K562 (cell line): ENCODE results near the gene SCG2. TPM values are rescaled to one million over a fixed set of nuclear protein-coding genes. Genes with fewer than 3 reads are reported as not detected.

Experiments
- ATAC-seq: fragments of 200-7000 bp; cut with Tn5 transposase; 3 replicates; pipeline ENCODE4 v1.9.1; 2020; ENCODE audit warnings: moderate library complexity
- BruUV-seq: library from RNA; stranded (reverse); fragments of 400-500 nt; replicated peaks from 2 replicates; lab custom pipeline; 2021; lab: Mats Ljungman, UMichigan
- CTCF ChIA-PET: fragments of 300-600 bp; formaldehyde crosslinking; extraction: SDS; loops from one replicate; lab custom pipeline; 2021; ENCODE audit warnings: low intra/inter-chr PET ratio; lab: Yijun Ruan, JAX
- POLR2A ChIA-PET: fragments of 300-600, 350-650 bp; sonication (Branson Sonifier 250); formaldehyde crosslinking; extraction: SDS; loops from one replicate; lab custom pipeline; 2021; ENCODE audit warnings: antibody characterized with exemption, inconsistent platforms; lab: Yijun Ruan, JAX
- DNase-seq, 4 experiments: peaks; one replicate each; pipeline versions ENCODE4 v3.0.0 to v3.0.0-alpha.2; 2011 to 2018; ENCODE audit warnings: low spot score in 3 of 4, mixed read lengths in 3 of 4; ENCODE audit errors: extremely low read depth in 1 of 4
- FAIRE-seq: peaks from 2 replicates; lab custom pipeline; 2011; peaks lifted over from hg19 to GRCh38; lab: Jason Lieb, UNC
- H2AFZ ChIP-seq: 2 replicates; pipeline ENCODE4 v1.6.0; 2011; ENCODE audit warnings: low read depth, low read length, control low read depth, inconsistent platforms
- H3K27ac ChIP-seq: fragments of 200-600 bp; 3 replicates; pipeline ENCODE4 v1.8.0; 2011; ENCODE audit warnings: low read depth, mild to moderate bottlenecking, control low read depth, inconsistent platforms, low read length, moderate library complexity, mixed read lengths; ENCODE audit errors: extremely low read depth
- H3K27me3 ChIP-seq, 2 experiments: fragments of 300-600 bp in 1 of 2; 2 replicates in 1 of 2; 3 replicates in 1 of 2; pipeline versions ENCODE4 v1.6.0 to v1.8.0; 2011; ENCODE audit warnings: inconsistent platforms in 2 of 2, low read length in 2 of 2, mild to moderate bottlenecking in 1 of 2, mixed read lengths in 1 of 2, moderate library complexity in 1 of 2; ENCODE audit not compliant: control insufficient read depth in 2 of 2, insufficient read depth in 2 of 2
- H3K36me3 ChIP-seq: fragments of 300-600 bp; 3 replicates; pipeline ENCODE4 v1.8.0; 2011; ENCODE audit warnings: mild to moderate bottlenecking, low read length, inconsistent platforms; ENCODE audit not compliant: control insufficient read depth, insufficient read depth
- H3K4me1 ChIP-seq, 2 experiments: fragments of 200-600 bp in 1 of 2; replicated peaks in 1 of 2; 2 replicates in 1 of 2; 3 replicates in 1 of 2; pipeline versions ENCODE4 v1.5.1 to v1.8.0; 2011; ENCODE audit warnings: inconsistent platforms in 2 of 2, low read length in 2 of 2, mild to moderate bottlenecking in 1 of 2, mixed read lengths in 1 of 2, moderate library complexity in 1 of 2; ENCODE audit not compliant: control insufficient read depth in 2 of 2, insufficient read depth in 2 of 2
- H3K4me2 ChIP-seq: 2 replicates; pipeline ENCODE4 v1.6.1; 2011; ENCODE audit warnings: low read length, control low read depth, inconsistent platforms, mixed read lengths; ENCODE audit not compliant: insufficient read depth
- H3K4me3 ChIP-seq: fragments of 200-600 bp; sonication (generic), shearing (Covaris generic); 2 replicates; pipeline ENCODE4 v1.5.1; 2016; ENCODE audit warnings: control low read depth, inconsistent platforms
- H3K79me2 ChIP-seq: fragments of 200-600 bp; 3 replicates; pipeline ENCODE4 v1.8.0; 2011; ENCODE audit warnings: low read length, inconsistent platforms; ENCODE audit not compliant: control insufficient read depth, insufficient read depth
- H3K9ac ChIP-seq, 2 experiments: 2 replicates each; pipeline versions ENCODE4 v1.6.0 to v1.6.1; 2011; ENCODE audit warnings: low read depth in 2 of 2, low read length in 2 of 2, control low read depth in 1 of 2, inconsistent platforms in 1 of 2, mild to moderate bottlenecking in 1 of 2, mixed read lengths in 1 of 2; ENCODE audit not compliant: insufficient read depth in 1 of 2
- H3K9me1 ChIP-seq: one replicate; pipeline ENCODE4 v1.6.0; 2011; ENCODE audit warnings: inconsistent platforms, mild to moderate bottlenecking, low read length, moderate library complexity; ENCODE audit not compliant: control insufficient read depth, insufficient read depth
- H3K9me3 ChIP-seq: replicated peaks from 2 replicates; pipeline ENCODE4 v1.5.1; 2011; ENCODE audit warnings: low read depth, low read length, inconsistent platforms; ENCODE audit not compliant: control insufficient read depth, insufficient read depth
- H4K20me1 ChIP-seq: replicated peaks from 2 replicates; pipeline ENCODE4 v1.6.1; 2011; ENCODE audit warnings: low read length, inconsistent platforms, mixed read lengths; ENCODE audit not compliant: control insufficient read depth, insufficient read depth
- E2F3 ChIP-seq: fragments of 250-450 bp; sonication (Bioruptor Pico); IDR thresholded peaks from 2 replicates; pipeline ENCODE4 v1.4.0; 2020; ENCODE audit warnings: mild to moderate bottlenecking
- HDAC2 ChIP-seq: fragments of 450-650 bp; IDR thresholded peaks from 2 replicates; pipeline ENCODE4 v1.6.1; 2016; ENCODE audit warnings: mild to moderate bottlenecking
- NELFE ChIP-seq: IDR thresholded peaks from 2 replicates; pipeline ENCODE4 v1.6.1; 2011; ENCODE audit warnings: mild to moderate bottlenecking; ENCODE audit not compliant: insufficient read depth, insufficient read length
- PCBP2 ChIP-seq: fragments of 200-400 bp; formaldehyde crosslinking; IDR thresholded peaks from 2 replicates; pipeline ENCODE4 v1.6.1; 2018; ENCODE audit warnings: low read length, low read depth, mild to moderate bottlenecking, moderate library complexity; ENCODE audit not compliant: poor library complexity, severe bottlenecking
- PURB ChIP-seq: sonication (generic); formaldehyde crosslinking; IDR thresholded peaks from 2 replicates; pipeline ENCODE4 v1.9.0; 2021; ENCODE audit warnings: low read depth, mild to moderate bottlenecking, missing genetic modification reagents
- XRCC3 ChIP-seq: fragments of 450-650 bp; IDR thresholded peaks from 2 replicates; pipeline ENCODE4 v1.6.1; 2017; ENCODE audit warnings: mild to moderate bottlenecking, moderate library complexity
- WGBS: fragments of 100-300 bp; shearing (Covaris generic); methylation state at CpG from one replicate; pipeline ENCODE4 v1.1.6; 2016; ENCODE audit warnings: low coverage, mixed read lengths; ENCODE audit not compliant: insufficient coverage; ENCODE audit errors: missing lambda C conversion rate; 5-methylcytosine and 5-hydroxymethylcytosine counted together
- in situ Hi-C: fragments of 300-500 bp; cut with MboI; formaldehyde crosslinking; loops from 4 replicates; pipeline ENCODE4 v1.15.0; 2018; ENCODE audit warnings: inconsistent platforms, mixed read lengths
- intact Hi-C: fragments of 100-400 bp; cut with micrococcal nuclease; formaldehyde crosslinking; loops from 2 replicates; pipeline ENCODE4 v1.14.2; 2022
- polyA plus RNA-seq, 8 experiments: library from polyadenylated mRNA; depleted of rRNA in 4 of 8; stranded (reverse) in 5 of 8; unstranded in 3 of 8; fragments of >200 nt; fragmentation: Nextera tagmentation in 2 of 8; fragmentation: Illumina TruSeq in 1 of 8; extraction: Ambion mirVana in 2 of 8; extraction: Trizol in 1 of 8; gene quantifications; 2 replicates each; pipeline versions ENCODE4 v1.2.1 to v1.2.3, GENCODE V29; 2011 to 2014; ENCODE audit warnings: inconsistent platforms in 1 of 8, missing spikeins in 1 of 8
- total RNA-seq, 7 experiments: library from RNA; depleted of rRNA in 6 of 7; stranded (reverse); fragments of >200 nt in 6 of 7; fragmentation: Illumina TruSeq in 2 of 7; extraction: Trizol in 2 of 7; gene quantifications; 2 replicates each; pipeline versions ENCODE4 v1.2.1 to v1.2.3, GENCODE V29; 2011 to 2021; ENCODE audit warnings: low replicate concordance in 1 of 7
- TF ChIP-seq, protein P1 (sequence below): fragments of 450-650 bp; IDR thresholded peaks from 2 replicates; pipeline ENCODE4 v1.6.1; 2017; ENCODE audit warnings: antibody characterized with exemption

Gene SCG2
- total and polyA plus RNA-seq, 9 of the 15 experiments (the other 6 are each of a cell fraction or from before 2014, with no cell fraction given) = 0.07 to 1.6 (median 1.1) TPM

DNA sequence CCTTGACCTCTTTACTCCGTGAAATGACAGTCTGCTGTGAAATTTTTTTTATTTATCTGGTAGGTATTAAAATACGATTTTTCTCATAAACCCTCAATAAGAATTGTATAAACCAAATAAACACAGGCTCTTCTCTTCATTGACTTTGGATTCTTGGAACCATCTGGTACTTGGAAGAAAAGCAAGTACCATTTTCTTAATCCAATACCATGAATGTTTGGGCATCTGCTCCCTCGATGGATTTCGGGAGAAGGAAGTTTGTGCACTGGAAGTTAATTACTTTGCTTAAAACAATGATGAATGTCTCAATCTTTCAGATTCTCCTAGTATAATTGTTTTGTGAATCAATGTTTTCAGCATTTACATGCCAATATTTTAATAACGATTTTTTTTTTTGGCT is 5.3 kb upstream of the SCG2 start:
- in situ Hi-C loops = no loop called here
- Histone ChIP-seq H3K4me1 (no peaks in the 10 kb centered on the region), H4K20me1 (no peaks in the 10 kb centered on the region), H2AFZ (no peak overlapping the region), H3K9ac (no peak overlapping the region), H3K79me2 (no peaks in the 10 kb centered on the region), H3K36me3 (no peaks in the 10 kb centered on the region), H3K27me3 (no peaks in the 10 kb centered on the region; a peak in 1 of 5 replicates), H3K9me3 (no peaks in the 10 kb centered on the region), H3K4me3 (no peak overlapping the region), H3K4me2 (no peak overlapping the region), H3K27ac (no peak overlapping the region), H3K9me1 (no peaks in the 10 kb centered on the region)
- ChIA-PET POLR2A (no interaction called here), CTCF (no interaction called here)
- FAIRE-seq = no peak
- no peak for ATAC-seq
- no peak for TF ChIP-seq NELFE
- TF ChIP-seq PCBP2 = no peak
- no peak for TF ChIP-seq E2F3 (CRISPR knock-in tag)
- no peak for TF ChIP-seq XRCC3
- TF ChIP-seq HDAC2 = no peak
- TF ChIP-seq, protein P1, sequence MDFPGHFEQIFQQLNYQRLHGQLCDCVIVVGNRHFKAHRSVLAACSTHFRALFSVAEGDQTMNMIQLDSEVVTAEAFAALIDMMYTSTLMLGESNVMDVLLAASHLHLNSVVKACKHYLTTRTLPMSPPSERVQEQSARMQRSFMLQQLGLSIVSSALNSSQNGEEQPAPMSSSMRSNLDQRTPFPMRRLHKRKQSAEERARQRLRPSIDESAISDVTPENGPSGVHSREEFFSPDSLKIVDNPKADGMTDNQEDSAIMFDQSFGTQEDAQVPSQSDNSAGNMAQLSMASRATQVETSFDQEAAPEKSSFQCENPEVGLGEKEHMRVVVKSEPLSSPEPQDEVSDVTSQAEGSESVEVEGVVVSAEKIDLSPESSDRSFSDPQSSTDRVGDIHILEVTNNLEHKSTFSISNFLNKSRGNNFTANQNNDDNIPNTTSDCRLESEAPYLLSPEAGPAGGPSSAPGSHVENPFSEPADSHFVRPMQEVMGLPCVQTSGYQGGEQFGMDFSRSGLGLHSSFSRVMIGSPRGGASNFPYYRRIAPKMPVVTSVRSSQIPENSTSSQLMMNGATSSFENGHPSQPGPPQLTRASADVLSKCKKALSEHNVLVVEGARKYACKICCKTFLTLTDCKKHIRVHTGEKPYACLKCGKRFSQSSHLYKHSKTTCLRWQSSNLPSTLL = no peak
- TF ChIP-seq PURB (CRISPR knock-in tag) = no peak
- 2% methylated on average over 5 of the region's 5 CpGs for WGBS
- DNase-seq = no peak
- intact Hi-C loops = no loop called here
- BruUV-seq = no TSS peak
